Measurements from ENCODE around the gene PRSS3.
"Not testable (repeated sequence)": the region's sequence is repeated elsewhere in the genome, so short reads cannot be mapped to it uniquely, and the experiment has no call there.

The PRSS3 gene

DNA sequence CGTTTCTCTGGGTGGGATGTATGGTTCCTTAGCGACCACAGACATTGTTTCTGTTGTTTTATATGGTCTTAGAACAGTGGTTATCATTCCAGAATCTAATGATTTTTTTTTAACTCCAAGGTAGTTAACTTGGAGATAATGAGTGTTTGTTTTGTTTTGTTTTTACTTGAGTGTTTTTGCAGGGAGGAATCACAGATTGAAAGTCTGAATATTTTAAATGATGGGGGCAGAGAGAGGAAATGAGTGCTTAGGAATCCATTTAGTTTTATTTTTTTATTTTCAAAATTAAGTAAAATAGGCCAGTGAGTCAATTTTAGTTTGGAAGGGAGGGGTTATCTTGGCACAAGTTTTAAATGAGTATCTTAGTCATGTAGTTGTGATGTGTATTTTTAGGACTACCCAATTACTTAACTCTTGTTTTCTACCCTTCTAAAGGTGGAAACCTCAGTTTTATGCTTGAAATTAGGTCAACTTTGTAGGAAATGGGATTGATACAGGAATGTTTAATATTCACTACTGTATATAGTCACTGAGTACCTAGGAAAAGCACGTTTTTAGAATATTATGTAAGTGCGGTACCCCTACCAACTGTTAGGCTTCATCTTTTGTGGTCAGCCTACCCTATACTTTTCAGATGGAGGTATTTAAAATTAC is 23.6 kb downstream of the PRSS3 start:
- no peak for DNase-seq

DNA sequence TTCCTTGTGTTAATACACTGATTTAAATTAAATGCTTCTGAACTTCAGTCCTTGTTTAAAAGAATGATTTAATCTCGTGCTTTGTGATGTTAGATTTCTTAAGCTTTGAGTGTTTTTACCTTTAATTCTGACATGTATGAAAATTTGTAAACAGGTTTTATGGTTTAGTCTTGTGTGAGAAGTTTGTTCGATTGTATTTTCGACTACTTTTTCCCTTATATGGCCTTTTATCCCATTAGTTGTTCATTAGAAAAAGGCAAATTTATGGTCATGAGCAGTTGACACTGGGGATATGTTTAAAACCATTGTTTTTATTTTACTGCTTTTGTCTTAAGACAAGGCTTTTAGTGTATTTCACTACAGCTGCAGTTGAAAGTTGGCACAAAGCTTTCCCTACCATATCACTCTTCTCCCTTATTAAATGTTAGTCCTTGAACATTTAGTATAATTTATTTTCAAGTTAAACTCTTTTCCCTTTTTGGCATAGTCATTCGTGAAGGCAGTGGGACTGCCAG is 24.9 kb downstream of the PRSS3 start:
- no peak for DNase-seq

DNA sequence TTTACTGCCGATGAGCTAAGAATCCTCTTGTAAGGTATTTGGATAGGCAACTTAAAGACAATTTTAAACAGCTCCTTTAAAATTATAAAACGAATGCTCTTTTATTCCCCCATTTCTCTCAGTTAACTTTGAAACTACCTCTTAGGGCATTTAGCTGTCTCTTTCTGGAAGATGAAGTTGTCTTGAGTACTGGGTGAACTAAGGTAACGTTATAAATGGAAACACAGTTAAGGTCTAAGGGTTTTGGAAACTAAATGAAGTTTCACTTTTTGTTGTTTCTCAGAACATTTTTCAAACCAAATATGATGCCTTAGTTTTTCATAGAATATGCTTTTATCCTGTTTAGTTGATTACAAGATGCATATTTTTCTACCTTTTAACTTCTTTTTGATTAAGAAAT is 28.4 kb downstream of the PRSS3 start:
- DNase-seq, result no peak

DNA sequence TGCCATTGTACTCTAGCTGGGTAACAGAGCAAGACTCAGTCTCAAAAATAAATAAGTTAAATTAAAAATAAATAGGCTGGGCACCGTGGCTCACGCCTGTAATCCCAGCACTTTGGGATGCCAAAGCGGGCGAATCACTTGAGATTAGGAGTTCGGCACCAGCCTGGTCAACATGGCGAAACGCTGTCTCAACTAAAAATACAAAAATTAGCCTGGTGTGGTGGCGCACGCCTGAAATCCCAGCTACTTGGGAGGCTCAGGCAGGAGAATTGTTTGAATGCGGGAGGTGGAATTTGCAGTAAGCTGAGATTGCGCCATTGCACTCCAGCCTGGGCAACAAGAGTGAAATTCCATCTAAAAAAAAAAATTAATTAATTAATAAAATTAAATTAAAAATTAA is 31.9 kb downstream of the PRSS3 start:
- DNase-seq, result not testable (repeated sequence)

DNA sequence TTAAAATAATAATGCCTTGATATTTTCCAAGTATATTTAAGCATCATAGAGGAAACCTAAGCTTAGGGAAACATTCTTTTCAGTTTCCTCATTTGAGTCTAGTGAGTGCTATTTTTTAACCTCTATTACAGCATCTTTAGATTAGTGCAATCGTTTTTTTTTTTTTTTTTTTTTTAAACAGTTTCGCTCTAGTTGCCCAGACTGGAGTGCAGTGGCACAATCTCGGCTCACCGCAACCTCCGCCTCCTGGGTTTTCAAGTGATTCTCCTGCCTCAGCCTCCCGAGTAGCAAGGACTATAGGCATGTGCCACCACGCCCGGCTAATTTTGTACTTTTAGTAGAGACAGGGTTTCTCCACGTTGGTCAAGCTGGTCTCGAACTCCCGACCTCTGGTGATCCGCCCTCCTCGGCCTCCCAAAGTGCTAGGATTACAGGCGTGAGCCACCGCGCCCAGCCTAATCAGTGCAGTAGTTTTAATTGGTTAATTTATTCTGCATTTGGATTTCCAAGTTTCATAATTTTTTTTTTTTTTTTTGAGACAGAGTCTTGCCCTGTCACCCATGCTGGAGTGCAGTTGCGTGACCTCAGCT is 34.4 kb downstream of the PRSS3 start:
- DNase-seq, result not testable (repeated sequence)

DNA sequence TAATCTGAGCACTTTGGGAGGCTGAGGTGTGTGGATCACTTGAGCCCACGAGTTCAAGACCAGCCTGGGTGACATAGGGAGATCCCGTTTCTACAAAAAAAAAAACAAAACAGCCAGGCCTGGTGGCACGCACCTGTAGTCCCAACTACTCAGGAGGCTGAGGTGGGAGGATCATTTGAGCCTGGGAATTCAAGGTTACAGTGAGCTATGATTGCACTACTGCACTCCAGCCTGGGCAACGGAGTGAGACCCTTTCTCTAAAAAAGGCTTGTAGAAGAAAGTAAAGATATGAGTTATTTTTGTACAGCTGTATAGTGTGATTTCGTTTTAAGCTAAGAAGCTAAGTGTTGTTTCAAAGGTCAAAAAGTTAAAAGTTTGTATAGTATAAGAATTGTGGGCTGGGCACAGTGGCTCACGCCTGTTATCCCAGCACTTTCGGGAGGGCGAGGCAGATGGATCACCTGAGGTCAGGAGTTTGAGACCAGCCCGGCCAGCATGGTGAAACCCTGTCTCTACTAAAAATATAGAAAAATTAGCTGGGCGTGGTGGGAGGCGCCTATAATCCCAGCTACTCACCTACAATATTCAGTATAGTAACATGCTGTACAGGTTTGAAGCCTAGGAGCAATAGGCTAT is 40.4 kb downstream of the PRSS3 start:
- no peak for DNase-seq

DNA sequence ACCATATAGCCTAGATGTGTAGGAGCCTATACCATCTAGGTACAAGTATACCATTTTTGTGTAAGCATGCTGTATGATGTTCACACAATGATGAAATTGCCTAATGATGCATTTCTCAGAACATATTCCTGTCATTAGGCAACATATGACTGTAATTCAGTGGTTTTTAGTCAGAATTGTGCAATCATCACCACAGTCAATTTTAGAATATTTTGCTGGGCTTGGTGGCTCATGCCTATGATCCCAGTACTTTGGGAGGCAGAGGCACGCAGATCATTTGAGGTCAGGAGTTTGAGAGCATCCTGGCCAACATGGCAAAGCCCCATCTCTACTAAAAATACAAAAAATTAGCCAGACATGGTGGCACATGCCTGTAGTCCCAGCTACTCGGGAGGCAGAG is 40.9 kb downstream of the PRSS3 start:
- not testable (repeated sequence) for DNase-seq

DNA sequence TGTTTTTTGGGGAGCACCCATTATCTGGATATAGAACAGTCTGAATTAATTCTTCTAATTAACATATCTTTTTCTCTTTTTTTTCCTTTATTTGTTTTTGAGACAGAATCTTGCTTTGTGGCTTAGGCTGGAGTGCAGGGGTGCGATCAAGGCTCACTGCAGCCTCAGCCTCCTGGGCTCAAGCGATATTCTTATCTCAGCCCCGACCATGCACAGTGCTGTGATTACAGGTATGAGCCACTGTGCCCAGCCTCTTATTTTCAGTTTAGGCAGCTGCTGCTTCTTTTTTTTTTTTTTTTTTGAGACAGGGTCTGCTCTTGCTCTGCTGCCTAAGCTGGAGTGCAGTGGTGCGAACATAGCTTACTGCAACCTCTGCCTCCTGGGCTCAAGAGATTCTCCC is 41.8 kb downstream of the PRSS3 start:
- DNase-seq, result no peak

DNA sequence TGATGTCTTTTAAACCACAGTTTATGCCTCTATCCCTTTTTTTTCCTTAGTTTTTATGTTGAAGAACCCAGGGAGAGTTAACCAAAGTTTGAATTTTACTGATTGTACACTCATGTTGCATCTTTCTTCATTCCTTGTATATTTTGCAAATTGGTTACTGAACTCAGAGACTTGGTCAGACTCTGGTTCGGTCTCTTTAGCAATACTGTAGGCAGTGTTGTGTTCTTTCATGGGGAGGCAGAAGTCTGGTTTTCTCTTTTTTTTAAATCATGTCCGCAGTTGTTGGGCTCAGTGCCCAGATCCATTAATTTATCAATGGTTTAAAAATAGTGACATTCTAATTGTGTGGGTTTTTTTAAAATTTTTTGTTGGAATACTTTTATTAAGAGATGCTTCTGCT is 45.0 kb downstream of the PRSS3 start:
- DNase-seq, result no peak

DNA sequence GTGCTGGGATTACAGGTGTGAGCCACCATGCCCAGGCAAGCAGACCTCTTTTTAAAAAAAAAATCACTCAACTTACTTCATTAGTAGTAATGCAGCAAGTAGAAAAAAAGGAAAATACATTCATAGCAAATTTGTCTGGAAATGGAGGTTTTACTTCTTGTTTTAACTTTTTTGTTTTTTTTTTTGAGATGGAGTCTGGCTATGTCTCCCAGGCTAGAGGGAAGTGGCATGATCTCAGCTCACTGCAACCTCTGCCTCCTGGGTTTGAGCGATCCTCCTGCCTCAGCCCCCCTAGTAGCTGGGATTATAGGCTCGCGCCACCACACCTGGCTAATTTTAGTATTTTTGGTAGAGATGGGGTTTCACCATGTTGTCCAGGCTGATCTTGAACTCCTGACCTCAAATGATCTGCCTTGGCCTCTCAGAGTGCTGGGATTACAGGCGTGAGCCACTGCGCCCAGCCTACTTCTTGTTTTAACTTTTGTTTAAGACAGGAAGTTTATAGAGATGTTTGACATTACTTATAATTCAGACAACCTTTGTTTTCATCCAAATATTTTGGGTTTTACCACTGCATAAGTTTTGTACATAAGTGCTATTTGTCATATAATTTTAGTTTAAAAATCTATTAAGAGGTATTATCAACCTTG is 48.1 kb downstream of the PRSS3 start:
- DNase-seq, result no peak

DNA sequence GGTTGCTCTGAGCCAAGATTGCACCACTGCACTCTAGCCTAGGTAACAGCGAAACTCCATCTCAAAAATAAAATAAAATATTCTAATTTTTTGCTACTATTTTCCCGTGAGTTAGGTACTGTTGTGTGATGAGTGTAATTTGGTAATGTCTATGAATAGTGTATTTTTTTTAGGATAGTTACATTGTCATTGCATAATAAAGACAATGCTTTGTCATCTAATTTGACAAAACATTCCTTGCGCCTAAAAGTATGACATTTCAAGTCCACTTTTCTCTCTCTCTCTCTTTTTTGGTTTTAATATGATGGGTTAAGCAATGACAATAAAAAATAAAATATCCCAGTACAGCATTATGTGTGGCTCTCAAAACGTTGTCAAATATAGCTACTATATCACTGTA is 50.9 kb downstream of the PRSS3 start:
- DNase-seq, result no peak

DNA sequence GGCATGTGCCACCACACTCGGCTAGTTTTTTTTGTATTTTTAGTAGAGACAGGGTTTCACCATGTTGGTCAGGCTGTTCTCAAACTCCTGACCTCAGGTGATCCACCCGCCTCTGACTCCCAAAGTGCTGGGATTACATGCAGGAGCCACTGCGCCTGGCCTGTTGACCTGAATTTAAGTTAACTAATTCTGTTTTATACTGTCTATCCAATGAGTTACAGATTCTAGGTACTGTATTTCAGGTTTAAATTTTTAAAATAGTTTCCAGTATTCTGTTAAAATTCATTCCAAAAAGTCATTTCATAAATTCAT is 52.5 kb downstream of the PRSS3 start:
- not testable (repeated sequence) for DNase-seq
